C4-2B (cell line): ENCODE results near the gene PLEKHA4.

Experiments
- ZFX ChIP-seq: fragments of 450-650 bp; IDR thresholded peaks from 2 replicates; pipeline ENCODE4 v1.6.1; 2017
- TF ChIP-seq, protein P1 (sequence below): fragments of 450-650 bp; conservative IDR thresholded peaks from 2 replicates; pipeline ENCODE4 v1.5.1; 2017; ENCODE audit warnings: mild to moderate bottlenecking

DNA sequence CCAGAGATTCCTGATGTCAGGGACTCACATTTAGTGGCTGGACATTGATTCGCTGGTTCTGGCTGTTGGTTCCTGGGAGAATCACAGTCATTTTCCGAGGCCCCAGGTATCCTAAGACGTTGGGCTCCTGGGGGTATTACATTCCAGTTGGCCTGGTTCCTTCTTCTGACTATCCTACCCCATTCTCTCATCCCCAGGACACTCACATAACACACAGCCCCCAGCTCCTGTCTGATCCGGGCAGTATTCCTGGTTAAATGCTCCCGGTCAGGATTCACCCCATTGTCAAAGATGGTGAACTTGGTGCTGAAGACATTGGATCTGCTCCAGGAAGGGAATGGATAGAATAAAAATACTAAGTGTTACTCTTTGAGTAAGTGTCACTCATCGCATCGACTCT lies 15.3 kb upstream of the PLEKHA4 start:
- TF ChIP-seq, protein P1, sequence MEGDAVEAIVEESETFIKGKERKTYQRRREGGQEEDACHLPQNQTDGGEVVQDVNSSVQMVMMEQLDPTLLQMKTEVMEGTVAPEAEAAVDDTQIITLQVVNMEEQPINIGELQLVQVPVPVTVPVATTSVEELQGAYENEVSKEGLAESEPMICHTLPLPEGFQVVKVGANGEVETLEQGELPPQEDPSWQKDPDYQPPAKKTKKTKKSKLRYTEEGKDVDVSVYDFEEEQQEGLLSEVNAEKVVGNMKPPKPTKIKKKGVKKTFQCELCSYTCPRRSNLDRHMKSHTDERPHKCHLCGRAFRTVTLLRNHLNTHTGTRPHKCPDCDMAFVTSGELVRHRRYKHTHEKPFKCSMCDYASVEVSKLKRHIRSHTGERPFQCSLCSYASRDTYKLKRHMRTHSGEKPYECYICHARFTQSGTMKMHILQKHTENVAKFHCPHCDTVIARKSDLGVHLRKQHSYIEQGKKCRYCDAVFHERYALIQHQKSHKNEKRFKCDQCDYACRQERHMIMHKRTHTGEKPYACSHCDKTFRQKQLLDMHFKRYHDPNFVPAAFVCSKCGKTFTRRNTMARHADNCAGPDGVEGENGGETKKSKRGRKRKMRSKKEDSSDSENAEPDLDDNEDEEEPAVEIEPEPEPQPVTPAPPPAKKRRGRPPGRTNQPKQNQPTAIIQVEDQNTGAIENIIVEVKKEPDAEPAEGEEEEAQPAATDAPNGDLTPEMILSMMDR, result no peak
- no peak for TF ChIP-seq ZFX
